Skeletal muscle cell (primary cell): ENCODE measurements around the gene CD300LG.
A peak's percentile ranks its signal among the peaks of the same experiment; 100 is the strongest.
"Not testable (repeated sequence)": the region's sequence is repeated elsewhere in the genome, so short reads cannot be mapped to it uniquely, and the experiment has no call there.

Source experiments
- DNase-seq: peaks from one replicate; pipeline ENCODE4 v3.0.0-alpha.2; 2010; ENCODE audit warnings: low read depth
- H3K4me3 ChIP-seq: 2 replicates; pipeline ENCODE4 v1.5.1; 2011; ENCODE audit warnings: low read depth, mild to moderate bottlenecking, control low read depth, low read length, moderate library complexity

CD300LG gene

GRCh38 chr17:43874293-43874692 is 27.3 kb downstream of the CD300LG start:
- DNase-seq = no peak
- H3K4me3 ChIP-seq = no peak overlapping the region

- no peak overlapping the region for H3K4me3 ChIP-seq
- DNase-seq = no peak
Measured at GRCh38 chr17:43875476-43876147, 28.6 kb downstream of the CD300LG start.

DNA sequence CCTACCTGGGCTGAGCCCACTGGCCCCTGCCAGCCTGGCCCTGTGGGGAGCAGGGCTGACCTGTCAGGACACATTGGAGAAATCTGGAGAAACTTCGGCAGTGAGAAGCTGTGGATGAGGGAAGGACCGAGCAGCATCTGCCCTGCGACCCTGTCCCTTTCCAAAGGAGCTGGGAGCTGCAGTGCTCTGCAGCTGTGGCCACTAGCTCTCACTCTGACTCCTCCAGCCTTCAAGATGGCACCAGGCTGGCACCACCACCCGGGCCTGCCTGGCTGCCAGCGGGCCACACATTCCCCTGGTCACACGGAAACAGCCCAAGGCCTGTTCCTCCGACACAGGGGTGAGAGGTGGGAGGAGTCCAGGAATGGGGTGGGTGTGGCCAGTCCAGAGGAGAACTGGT is 30.1 kb downstream of the CD300LG start:
- no peak overlapping the region for H3K4me3 ChIP-seq
- no peak for DNase-seq

- no peak overlapping the region for H3K4me3 ChIP-seq
- no peak for DNase-seq
Measured at GRCh38 chr17:43877451-43878155, 30.6 kb downstream of the CD300LG start.

DNA sequence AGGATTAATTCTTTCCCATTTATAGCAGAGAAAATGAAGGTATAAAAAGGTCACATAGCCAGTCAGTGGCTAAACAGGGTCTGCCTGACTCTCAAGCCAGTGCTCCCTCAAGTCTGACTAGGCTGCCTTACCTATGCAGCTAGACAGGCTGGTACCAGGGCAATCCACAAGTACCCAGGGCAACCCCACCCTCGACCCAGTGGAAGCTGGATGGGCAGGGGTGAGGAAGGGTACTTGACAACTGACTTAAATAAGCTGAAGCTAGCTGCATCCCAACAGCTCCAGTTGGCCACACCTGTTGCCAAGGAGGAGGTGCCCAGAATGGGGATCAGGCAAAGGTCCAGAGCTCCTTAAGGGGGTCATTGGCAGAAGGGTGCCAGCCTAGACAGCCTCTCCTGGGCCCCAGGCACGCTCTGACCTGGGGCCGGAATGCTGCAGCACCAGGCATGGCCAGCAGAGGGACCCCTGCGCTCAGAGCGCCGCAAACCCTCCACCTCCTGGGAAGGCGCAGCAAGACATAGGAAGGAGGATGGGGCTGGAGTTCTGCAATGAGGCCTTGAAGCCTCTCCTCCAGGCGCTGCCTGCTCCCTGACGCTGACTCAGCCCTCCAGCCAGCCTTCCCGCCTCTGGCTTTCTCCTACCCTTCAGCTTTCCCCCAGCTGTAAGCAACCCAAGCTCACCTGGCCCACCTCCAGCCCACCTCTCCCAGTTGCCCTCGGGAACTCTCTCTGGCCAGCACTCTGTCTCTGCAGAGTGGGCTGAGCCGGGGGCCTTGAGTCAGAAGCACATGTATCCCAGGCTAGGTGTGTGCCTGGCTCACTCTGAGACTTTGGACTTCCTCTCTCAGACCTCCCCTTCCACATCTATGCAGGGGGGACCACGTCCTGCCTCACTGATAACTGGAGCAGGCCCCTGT is 31.5 kb downstream of the CD300LG start:
- no peak overlapping the region for H3K4me3 ChIP-seq

GRCh38 chr17:43879723-43880419 is 32.9 kb downstream of the CD300LG start:
- DNase-seq = peak; percentile 13
- no peak overlapping the region for H3K4me3 ChIP-seq

More for the DNA sequence above, 31.5 kb downstream of the CD300LG start:
- peak; percentile 75 for DNase-seq

DNA sequence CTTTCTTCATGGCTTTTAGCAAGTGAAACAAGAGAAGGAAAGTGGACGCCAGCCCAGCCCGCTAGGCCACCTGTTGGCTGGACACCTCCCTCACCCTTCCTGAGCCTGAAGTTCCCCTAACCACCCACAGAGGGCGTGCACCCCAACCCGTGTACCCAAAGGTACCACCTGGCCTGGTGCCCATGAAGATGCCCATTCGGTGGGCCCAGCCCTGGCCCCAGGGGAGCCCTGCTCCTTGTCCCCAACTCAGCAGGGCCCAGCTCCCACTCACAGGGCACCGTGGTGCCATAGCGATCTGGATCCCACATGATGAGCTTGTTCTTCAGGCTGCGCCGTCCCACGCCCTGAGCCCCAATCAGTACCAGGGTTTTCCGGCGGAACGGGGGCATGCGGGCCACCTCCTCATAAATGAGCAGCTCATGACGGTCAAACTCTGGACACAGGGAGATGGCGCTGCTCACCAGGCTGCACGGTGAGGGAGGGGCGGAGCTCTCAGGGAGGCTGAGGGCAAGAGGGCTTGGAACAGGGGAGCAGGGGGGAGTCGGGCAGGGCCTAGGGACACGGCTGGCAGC is 33.5 kb downstream of the CD300LG start:
- H3K4me3 ChIP-seq = no peak overlapping the region
- no peak for DNase-seq

DNA sequence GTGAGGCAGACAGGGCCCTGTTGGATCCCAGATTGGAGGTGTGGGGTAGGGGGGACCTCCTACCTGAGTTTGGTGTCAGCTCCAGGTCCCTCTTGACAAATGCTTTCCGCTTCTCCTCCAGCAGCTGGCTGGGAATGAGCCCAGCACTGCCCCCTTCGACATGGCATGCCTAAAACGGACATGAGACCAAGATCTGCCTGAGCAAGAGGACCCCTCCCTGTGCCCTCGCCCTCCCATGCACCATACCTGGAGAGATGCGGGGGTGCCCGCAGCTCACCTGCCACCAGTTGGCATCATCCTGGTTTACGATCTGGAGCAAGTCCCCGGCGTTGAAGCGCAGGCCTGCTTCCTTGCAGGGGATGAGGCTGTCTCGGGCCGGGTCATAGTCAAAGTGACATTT is 34.2 kb downstream of the CD300LG start:
- no peak for DNase-seq
- H3K4me3 ChIP-seq = no peak overlapping the region

GRCh38 chr17:43881758-43882505 is 35.0 kb downstream of the CD300LG start:
- no peak for DNase-seq
- no peak overlapping the region for H3K4me3 ChIP-seq

- H3K4me3 ChIP-seq = no peak overlapping the region
- no peak for DNase-seq
Measured at GRCh38 chr17:43882761-43883415, 35.9 kb downstream of the CD300LG start.

DNA sequence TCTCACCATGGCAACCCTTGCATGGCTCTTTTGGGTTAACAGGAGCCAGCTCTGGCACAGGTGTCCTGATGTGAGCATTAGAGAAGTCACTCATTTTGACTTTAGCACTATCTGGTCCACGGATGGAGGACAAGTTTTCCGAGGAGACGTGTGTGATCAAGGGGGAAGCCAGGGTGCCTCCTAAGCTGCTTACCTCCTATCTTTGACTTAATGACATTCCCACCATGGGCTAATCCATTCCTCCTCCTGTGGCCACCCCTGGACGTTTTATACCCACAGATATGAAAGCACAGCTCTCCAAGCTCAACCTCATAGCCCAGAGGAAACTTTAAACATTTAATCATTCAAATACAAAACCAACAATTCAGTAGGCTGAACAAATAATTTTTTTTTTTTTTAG is 41.6 kb downstream of the CD300LG start:
- H3K4me3 ChIP-seq = no peak overlapping the region
- no peak for DNase-seq

- no peak overlapping the region for H3K4me3 ChIP-seq
- DNase-seq = no peak
Measured at GRCh38 chr17:43890240-43890639, 43.3 kb downstream of the CD300LG start.

- no peak overlapping the region for H3K4me3 ChIP-seq
- DNase-seq = no peak
Measured at GRCh38 chr17:43891851-43892646, 45.1 kb downstream of the CD300LG start.

GRCh38 chr17:43892647-43892952 is 45.6 kb downstream of the CD300LG start:
- no peak overlapping the region for H3K4me3 ChIP-seq
- DNase-seq = no peak

- H3K4me3 ChIP-seq, DNase-seq: not testable (repeated sequence)
Measured at GRCh38 chr17:43894494-43894893, 47.5 kb downstream of the CD300LG start.

DNA sequence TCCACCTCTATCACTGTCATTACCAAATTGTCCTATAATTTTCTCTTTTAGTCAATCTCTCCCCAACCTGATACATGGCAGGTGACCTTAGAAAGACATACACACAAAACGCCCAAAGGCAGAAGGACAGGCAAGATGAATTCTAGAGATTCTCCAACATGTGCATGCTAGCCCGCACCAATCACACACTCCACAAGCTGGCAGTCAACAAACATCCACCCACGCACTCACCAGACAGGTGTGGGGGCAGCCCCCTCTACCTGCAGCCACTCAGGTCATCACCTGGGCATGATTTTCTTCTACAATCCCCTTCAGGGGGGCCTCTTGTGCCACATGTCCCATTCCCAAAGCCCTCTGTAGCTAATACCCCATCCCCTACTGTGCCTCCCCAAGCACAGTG is 50.9 kb downstream of the CD300LG start:
- no peak for DNase-seq
- no peak overlapping the region for H3K4me3 ChIP-seq

- DNase-seq = no peak
- no peak overlapping the region for H3K4me3 ChIP-seq
Measured at GRCh38 chr17:43898446-43898845, 51.5 kb downstream of the CD300LG start.
